ENCODE data around the gene ILRUN.

GRCh38 chr6:34723203-34723602 is 26.6 kb upstream of the ILRUN start:
- TF ChIP-seq EZH2 (IDR thresholded peaks at IDR 0.05; ENCODE audit: insufficient read depth, poor library complexity, severe bottlenecking), result no peak
- TF ChIP-seq EZH2phosphoT487 (IDR thresholded peaks at IDR 0.05; ENCODE audit: insufficient read depth, low read depth), result no peak

Measured in GM23248 (cell line).